GM06990 (cell line): ENCODE results near the gene NUPR1.
"Not testable (repeated sequence)": the region's sequence is repeated elsewhere in the genome, so short reads cannot be mapped to it uniquely, and the experiment has no call there.

ENCODE experiments used
- DNase-seq: peaks from one replicate; pipeline ENCODE4 v3.0.0-alpha.2; 2011; ENCODE audit not compliant: insufficient read length; ENCODE audit errors: extremely low read depth
- H3K27me3 ChIP-seq: replicated peaks from 2 replicates; pipeline ENCODE4 v1.6.0; 2011; ENCODE audit warnings: low read length; ENCODE audit not compliant: control insufficient read depth, insufficient read depth
- H3K36me3 ChIP-seq: 2 replicates; pipeline ENCODE4 v1.5.1; 2011; ENCODE audit warnings: low read length; ENCODE audit not compliant: control insufficient read depth, insufficient read depth
- H3K4me3 ChIP-seq: replicated peaks from 2 replicates; pipeline ENCODE4 v1.5.1; 2011; ENCODE audit warnings: low read depth, mild to moderate bottlenecking, control low read depth, low read length
- TF ChIP-seq, protein P1 (sequence below): IDR thresholded peaks from 2 replicates; pipeline ENCODE4 v1.5.1; 2011; ENCODE audit warnings: low read length, control low read depth, mild to moderate bottlenecking, inconsistent platforms; ENCODE audit not compliant: insufficient read depth, poor library complexity, severe bottlenecking

The NUPR1 gene

DNA sequence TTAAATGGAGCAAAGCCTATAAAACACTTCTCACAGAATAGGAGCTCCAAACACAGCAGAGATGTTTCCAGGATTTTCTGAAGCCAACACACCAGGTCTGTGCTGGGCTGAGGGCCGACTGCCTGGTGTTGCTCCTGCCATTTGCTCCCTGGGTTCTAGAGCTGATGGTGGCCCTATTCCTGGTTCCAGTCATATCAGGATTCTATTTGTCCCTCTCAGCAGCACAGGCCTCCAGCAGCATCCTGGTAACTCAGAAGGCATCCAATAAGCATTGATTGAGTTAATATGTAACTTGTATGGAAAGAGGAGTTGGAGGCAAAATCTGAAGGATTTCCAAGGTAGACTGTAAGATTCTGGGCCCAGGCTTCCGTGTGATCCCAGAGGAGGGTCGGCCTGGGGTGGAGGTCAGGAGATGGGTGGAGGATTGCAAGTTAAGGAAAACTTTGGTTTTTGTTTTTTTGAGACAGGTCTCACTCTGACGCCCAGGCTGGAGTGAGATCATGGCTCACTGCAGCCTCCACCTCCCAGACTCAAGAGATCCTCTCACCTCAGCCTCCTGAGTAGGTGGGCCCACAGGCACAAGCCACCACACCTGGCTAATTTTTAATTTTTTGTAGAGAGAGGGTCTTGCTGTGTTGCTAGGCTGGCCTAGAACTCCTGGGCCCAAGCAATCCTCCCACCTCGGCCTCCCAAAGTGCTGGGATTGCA lies 5.7 kb downstream of the NUPR1 start:
- Histone ChIP-seq H3K36me3 (no peaks in the 10 kb centered on the region), H3K4me3 (no peak overlapping the region), H3K27me3 (no peaks in the 10 kb centered on the region)
- DNase-seq = no peak
- TF ChIP-seq, protein P1, sequence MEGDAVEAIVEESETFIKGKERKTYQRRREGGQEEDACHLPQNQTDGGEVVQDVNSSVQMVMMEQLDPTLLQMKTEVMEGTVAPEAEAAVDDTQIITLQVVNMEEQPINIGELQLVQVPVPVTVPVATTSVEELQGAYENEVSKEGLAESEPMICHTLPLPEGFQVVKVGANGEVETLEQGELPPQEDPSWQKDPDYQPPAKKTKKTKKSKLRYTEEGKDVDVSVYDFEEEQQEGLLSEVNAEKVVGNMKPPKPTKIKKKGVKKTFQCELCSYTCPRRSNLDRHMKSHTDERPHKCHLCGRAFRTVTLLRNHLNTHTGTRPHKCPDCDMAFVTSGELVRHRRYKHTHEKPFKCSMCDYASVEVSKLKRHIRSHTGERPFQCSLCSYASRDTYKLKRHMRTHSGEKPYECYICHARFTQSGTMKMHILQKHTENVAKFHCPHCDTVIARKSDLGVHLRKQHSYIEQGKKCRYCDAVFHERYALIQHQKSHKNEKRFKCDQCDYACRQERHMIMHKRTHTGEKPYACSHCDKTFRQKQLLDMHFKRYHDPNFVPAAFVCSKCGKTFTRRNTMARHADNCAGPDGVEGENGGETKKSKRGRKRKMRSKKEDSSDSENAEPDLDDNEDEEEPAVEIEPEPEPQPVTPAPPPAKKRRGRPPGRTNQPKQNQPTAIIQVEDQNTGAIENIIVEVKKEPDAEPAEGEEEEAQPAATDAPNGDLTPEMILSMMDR = no peak

GRCh38 chr16:28531777-28532744 lies 6.7 kb downstream of the NUPR1 start:
- H3K27me3 ChIP-seq = no peaks in the 10 kb centered on the region
- DNase-seq = no peak
- H3K4me3 ChIP-seq = no peak overlapping the region
- H3K36me3 ChIP-seq = no peaks in the 10 kb centered on the region
- TF ChIP-seq, protein P1 = no peak

DNA sequence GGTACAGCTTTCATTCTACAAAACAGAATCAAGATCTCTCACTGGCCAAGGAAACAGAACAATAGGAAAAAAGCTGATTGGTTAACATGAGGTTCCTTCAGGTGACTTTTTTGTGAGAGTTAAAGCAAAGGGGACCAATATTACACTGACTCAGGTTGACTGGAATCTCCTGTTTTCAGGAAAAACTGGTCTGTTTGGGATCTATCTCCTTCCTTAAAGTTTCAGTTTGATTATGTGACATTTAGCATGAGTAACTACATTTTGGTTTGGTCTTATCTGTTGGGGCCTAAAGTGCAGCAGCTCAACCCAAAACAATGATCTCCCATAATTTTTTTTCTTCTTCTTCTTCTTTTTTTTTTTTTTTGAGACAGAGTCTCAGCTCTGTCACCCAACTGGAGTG lies 9.7 kb downstream of the NUPR1 start:
- no peak overlapping the region for H3K4me3 ChIP-seq
- no peaks in the 10 kb centered on the region for H3K36me3 ChIP-seq
- no peak for DNase-seq
- TF ChIP-seq, protein P1 = no peak
- no peaks in the 10 kb centered on the region for H3K27me3 ChIP-seq

DNA sequence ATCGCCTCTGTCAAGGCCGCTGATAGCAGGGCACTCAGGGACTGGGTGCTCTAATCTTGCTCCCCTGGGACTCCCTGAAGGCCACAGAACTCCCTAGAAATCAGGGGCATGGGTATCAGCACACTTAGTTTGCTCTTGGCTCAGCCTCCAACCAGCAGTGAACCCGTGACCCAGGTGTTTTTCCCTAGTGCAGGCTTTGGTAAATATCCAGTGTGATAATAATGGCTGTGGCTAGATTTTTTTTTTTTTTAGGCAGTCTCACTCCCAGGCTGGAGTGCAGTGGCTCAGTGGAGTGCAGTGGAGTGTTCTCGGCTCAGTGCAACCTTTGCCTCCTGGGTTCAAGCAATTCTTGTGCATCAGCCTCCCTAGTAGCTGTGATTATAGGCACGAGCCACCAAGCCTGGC lies 10.3 kb downstream of the NUPR1 start:
- TF ChIP-seq, protein P1 = no peak
- no peaks in the 10 kb centered on the region for H3K36me3 ChIP-seq
- DNase-seq = no peak
- H3K4me3 ChIP-seq = no peak overlapping the region
- H3K27me3 ChIP-seq = no peaks in the 10 kb centered on the region

GRCh38 chr16:28527985-28528384 lies 10.8 kb downstream of the NUPR1 start:
- TF ChIP-seq, protein P1 = no peak
- Histone ChIP-seq H3K36me3 (no peaks in the 10 kb centered on the region), H3K27me3 (no peaks in the 10 kb centered on the region), H3K4me3 (no peak overlapping the region)
- no peak for DNase-seq

GRCh38 chr16:28527100-28527785 lies 11.5 kb downstream of the NUPR1 start:
- H3K4me3 ChIP-seq, H3K27me3 ChIP-seq: not testable (repeated sequence)

More at GRCh38 chr16:28527100-28527785, 11.5 kb downstream of the NUPR1 start:
- not testable (repeated sequence) for H3K36me3 ChIP-seq, DNase-seq
